Dedifferentiated amniotic fluid mesenchymal stem cell (primary cell): ENCODE results near the gene NRXN3.

Experiments
- DNase-seq: peaks from one replicate; pipeline ENCODE4 v3.0.0-alpha.2; 2016; ENCODE audit errors: extremely low spot score

Gene NRXN3

DNA sequence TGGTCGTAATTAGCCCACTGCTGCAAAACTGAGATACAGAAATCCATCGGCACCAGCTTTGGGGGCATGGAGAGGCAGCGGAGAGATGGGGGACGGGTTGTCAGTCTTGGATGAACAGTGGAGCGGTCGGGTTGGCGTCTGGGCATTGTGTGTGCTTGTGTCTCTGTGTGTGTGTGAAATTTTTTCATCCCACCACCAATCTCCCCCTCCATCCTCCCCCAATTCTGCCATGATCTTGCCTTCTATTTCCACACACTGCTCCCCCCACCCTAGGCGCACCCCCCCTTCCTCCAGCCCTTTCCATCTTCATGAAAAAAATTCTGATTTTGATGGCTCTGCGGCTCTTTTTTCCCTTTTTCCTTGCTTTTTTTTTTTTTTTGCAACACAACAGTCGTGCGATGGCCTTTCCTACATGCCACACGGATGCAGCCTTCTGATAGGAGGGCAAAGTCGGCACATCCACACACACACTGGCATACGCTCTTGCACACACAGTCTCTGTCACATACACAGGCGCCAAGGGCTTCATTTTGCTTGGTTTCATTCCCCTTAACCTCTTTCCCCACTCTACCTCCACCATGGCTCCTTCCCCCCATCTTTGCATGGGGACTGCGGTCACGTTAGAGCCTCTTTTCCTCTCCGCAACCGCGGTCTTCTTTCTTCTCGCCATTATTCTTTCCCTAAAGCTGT lies 3.3 kb downstream of the NRXN3 start:
- DNase-seq, result no peak

DNA sequence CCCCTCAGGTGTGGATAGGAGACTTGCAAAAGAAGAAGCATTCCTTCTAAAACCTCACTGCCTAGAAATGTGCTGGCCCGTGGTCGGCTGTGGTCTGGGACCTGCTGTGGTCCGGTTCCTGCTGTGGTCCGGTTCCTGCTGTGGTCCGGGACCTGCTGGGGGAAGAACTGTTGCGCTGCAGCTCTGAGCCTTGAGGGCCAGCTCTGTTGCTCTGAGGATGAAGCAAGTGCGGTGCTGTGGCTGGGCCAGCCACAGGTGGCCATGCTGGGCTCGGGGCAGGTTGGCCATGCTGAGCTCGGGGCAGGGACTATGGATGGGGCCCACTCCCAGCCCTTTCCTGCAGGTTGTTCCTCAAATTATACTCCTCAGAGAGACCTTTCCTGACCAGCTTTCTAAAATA lies 5.2 kb downstream of the NRXN3 start:
- no peak for DNase-seq

DNA sequence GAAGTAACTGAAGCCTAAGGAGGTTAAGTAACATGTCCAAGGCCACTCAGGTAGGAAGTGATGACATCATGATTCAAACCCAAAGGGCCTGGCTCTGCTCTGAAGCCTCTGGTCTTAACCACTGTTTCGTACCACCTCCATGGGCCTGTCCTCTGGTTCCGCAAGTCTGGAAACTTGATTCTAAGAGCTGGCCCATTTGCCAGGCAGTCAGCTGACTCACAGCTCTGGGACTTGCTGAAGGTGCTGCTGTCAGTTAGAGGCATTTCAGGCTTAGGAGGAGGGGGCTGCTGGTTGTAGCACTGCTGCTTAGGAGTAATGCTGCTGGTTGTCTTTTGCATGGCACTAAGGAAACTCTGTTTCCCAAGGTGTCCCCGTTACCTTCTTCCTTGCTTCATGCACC lies 7.9 kb downstream of the NRXN3 start:
- DNase-seq, result no peak

DNA sequence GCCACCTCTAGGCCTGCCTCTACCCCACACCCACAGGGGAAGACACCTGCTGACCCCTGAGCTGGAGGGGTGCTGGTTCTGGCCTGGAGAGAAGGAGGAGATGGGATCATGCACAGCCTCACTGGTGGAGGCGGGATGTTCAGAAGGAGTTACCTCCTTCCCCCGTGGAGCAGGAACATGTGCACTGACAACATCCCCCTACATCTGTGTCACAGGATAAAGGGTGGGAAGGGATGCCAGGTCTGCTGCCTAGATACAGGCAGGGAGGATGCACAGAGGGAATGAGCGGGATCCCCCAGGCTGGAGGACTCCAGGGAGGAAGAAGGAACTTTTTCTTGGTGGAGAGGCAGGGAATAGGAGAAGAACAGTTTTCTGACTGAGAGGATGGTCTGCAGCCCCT lies 8.8 kb downstream of the NRXN3 start:
- DNase-seq, result no peak

DNA sequence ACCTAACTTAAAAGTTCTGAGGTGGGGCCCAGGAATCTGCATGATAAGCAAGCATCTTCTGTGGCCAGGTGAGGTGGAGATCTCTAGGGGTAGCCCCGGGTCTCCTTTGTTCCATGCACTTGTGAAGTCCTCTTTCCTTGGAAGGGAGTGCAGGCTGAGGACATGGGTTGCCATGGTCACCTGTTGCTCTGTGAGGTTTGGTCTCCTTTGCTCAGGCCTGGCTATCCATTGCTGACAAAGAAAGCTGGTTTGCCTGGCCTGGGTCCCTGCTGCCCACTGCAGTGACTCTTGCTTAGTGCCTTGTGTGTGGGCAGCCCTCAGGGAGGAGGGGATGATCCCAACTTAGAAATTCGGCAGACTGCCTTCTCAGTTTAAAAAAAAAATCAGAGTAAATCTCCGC lies 11.1 kb downstream of the NRXN3 start:
- DNase-seq, result no peak

DNA sequence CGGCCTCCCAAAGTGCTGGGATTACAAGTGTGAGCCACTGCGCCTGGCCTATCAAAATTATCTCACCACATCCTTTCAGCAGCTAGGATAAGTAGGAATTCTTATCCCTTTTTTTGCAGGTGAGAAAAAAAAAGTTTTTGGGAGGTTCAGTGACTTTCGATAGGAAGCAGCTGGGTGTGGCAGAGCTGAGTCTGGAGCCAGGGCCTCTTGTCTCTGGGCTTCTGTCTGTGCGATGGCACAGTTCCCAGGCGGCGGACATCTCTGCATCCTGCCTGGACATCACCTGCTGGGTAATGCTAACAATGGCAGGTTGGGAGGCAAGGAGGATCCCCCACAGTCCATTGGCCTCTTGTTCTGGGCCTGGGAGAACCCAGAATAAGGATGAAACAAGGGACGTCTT lies 12.5 kb downstream of the NRXN3 start:
- DNase-seq, result no peak

DNA sequence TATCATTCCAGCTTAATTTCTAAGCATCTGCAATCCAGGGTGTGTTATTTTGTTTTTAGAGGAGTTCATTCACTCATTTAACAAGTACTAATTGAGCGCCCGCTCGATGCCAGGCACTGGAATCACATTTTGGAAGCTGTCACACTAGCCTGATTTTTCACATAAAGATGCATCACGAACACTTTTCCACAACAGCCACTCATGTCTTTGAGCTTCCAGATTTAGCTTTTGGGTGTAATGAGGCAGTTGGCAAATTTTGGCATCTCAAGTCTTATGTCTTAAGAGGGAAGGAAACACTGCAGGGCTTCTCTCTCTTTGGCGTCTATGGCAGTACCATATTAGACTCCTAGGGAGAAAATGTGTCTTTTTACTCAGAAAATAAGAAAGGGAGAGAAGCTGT lies 14.0 kb downstream of the NRXN3 start:
- no peak for DNase-seq

DNA sequence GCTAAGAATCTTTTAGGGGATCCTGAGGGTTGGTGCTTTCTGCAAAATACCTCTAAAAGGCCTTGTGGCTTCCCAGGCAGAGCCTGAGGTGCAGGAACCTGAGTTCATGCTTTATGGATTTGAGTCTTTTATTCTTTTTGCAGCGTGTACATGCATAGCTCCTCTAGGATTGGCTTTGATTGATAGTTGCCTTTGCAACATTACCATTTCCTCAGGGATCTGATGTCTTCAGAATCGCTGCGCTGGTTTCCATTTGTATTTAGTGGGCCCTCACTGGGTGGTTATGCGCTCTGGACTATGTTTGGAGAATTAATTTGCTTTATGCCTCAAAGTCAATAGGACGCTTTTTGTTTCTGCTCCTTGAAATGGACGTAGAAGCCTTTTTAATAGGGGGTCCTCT lies 16.1 kb downstream of the NRXN3 start:
- no peak for DNase-seq

DNA sequence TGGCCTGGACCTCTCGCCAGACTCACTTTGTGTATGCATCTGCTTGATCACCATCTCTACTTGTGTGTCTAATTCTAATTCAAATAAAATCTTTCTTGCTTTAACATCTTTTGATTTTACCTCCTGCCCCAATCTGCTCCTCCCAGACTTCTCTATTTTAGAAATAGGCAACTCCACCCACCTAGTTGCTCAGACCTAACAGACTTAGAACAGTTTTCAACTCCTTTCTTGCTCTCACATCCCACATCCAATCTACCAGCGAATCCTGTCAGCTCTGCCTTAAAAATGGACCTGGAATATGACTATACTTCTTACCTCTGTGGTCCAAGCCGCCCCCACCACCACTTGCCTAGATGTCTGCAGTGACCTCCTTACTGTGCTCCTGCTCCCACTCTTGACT lies 18.7 kb downstream of the NRXN3 start:
- DNase-seq, result no peak

DNA sequence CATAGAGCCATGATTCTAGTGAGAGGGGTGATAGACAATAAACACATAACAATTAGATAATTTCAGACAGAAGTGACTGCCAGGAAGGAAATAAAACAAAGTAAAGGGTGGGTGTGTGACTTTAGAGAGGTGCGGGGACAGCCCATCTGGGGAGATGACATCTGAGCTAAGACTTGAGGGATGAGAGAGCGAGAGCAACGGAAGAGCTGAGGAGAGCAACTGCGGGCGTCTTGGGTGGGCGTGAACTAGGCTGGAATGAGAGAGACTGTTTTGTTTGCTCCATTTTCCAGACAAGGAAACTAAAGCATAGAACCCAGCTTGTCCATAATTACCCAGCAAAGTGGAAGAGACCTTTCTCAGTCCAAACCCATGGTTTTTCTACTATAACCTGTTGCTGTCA lies 25.3 kb downstream of the NRXN3 start:
- no peak for DNase-seq

DNA sequence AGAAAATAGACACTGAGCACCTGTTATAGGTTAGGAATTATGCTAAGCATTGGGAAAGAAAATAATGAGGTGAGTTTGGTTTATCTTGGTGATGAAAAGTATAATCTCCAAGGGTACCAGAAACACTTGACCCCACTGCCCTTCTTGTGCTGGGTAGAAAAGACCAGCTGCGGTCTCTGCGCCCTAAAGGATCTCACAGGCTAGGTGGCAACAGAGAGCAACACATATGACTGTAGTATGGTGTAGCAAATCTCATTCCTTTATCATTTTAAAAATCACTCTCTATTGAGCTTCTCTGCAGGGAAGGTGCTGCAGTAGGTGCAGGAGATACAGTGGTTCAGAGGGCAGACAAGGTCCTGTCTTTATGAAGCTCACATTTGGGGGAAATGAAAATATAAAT lies 26.1 kb downstream of the NRXN3 start:
- DNase-seq, result no peak

DNA sequence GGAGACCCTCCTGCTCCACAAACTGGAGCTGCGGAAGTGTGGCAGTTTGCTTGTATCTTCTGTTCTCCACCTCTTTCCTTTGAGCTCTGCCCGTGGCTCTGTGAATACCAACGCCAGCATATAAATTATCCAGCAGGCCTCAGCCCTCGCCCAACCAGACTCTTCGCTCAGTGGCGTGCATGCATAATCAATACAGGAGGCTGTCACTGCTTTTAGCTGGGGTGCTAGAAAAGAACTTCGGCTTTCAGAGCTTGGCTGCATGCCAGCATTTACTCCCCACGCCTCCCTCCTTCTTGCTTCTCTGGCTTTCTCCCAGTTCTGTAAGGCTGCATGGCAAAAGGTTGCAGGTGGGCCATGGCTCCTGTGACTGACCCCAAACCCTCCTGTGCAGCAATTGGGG lies 26.9 kb downstream of the NRXN3 start:
- DNase-seq, result no peak

DNA sequence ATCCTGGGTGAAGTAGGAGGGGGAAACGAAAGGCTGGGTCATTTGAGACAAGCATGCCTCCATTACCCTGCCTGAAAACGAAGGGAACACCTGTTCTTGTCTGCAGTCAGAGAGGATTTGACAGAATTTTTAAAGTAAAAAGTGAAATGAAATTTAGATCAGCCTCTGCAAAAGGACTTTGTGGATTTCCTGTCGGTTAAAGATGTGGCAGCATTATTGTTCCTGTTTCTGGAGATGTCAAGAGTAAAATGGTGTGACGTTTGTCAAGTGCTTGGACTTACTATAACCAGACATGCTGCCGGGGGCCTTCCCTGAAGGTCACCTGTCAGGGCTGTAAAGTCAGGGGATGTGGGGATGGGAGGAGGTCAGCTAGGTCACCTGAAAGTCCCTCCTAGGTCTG lies 32.0 kb downstream of the NRXN3 start:
- no peak for DNase-seq

DNA sequence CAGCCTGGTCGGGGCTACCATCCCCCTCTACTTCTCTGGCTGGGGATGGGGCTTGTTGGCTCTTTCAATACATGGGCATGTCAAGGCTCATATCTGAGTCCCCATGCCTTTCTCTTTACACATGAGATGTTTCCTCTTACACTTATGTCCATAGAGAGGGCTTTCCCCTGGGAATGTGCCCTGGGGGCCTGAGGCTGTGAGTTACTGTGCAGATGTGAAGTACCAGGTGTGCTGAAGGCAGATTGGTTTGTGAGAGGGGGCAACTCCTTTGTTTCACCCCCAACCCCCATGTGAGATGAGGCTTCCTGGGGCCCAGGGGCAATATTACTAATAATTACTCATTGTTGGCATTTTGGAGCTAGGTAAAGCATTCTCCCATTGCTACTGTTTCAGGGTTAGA lies 32.8 kb downstream of the NRXN3 start:
- DNase-seq, result no peak

DNA sequence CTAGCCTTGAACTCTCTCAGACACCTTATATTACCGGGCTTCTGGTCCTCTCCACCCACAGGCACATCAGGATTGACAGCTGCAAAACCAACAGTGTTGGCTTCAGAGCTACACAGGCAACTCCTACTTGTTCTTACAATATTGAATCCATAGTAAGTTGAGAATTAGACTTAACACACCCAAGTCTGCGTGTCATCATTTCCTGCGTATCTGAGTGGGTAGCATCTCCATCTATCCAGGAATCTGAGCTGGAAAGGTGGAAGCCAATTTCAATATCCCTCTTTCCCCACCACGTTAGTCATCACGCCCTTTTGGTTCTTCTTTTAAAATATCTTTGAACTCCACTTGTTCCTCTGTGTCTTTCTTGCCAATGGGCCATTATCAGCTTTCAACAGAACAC lies 37.2 kb downstream of the NRXN3 start:
- no peak for DNase-seq

DNA sequence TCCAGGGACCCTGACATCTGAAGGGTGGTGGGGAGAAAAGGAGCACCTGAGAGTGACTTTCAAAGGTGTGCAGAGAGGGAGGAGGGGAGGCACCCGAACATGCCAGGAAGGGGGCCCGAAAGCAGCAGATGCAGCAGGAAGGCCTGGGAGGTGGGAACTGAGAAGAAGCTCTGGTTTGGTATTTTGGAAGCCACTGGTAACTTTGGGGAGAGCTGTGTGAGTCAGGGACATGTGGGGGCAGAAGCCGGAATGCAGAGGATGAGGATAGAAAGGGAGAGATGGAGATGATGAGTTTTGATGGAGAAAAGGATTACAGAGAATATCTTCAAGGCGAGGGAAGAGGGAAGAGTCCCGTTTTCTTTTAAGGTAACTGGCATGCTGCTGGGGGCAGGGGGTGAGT lies 50.1 kb downstream of the NRXN3 start:
- no peak for DNase-seq

DNA sequence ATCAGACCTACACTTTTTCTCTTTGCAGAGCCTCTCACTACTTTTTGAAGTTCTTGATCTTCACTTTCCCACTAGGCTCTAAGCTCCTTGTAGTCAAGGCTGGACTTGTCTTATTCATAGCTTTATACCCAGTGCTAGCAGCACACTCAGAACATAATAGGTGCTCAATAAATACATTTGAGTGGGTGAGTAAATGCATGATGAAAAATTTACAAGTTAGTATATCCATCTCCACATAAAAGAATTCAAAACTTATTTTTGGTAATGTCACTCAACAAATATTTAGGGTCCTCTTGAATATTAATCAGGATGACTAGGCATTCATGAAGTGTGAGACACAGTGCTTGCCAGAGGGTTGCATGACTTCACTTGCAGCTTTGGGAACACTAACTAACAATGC lies 52.6 kb downstream of the NRXN3 start:
- DNase-seq, result no peak

DNA sequence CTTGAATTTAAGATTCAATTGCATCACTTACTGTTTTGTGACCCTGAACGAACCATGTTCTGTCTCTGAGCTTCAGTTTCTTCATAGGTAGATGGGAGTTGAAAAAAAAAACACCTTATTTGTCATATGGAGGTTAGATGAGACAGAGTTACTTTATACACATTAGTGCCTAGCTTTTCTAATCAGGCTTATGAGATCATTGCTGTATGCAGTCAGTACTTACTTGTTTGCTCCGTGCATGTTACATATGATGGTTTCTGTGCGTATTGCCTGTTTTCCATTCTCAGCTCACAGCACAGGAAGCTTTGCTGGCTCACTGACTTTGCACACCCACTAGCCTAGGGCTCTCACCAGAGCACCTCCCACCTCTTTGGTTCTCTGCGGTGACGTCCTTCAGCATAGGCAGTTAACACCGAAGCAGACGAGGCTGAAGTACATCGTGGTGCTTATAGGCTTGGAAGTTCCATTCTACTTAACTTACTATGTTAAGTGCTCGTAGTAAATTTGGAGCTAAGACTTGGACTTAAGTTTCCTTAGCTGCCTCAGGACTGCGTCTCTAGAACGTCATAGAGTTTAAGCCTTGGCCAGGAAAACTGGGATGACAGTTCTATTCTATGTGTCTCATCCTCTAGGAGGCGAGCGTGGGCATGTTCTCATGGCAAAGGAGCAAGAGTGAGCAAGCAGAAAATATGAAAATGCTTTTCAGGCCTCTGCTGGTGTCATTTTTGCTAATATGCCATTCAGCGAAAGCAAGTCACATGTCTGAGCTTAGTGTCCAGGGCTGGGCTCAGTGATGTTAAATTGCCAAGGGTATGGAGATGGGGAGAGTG lies 57.3 kb downstream of the NRXN3 start:
- DNase-seq, result no peak

DNA sequence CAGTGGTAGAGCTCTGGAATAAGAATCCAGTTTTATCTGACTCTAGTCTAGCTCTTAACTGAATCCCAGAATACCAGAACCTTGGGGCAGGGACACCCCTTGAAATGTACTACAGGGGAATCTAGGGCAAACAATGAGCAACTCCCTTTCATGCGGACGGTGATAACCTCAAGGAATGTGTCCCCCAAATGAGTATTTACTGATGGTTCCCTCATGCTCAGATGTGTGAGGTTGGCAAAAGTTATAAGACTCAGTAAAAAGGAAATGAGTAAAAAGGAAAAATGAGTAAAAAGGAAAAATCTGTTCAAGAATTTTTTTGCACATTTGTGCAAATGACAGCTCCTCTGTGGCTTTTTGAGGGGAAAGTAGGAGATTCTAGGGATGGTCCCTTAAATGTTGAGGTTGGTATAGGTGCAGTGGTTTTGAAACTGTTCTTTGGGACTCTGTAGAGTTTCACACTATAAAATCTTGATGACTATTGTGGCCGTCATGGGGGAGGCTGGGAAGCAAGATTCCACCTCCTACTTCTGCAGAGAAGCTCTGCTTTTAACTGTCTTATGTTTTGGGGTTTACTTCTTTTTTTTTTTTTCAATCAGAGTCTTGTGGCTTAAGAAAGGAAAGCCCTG lies 58.6 kb downstream of the NRXN3 start:
- DNase-seq, result no peak

DNA sequence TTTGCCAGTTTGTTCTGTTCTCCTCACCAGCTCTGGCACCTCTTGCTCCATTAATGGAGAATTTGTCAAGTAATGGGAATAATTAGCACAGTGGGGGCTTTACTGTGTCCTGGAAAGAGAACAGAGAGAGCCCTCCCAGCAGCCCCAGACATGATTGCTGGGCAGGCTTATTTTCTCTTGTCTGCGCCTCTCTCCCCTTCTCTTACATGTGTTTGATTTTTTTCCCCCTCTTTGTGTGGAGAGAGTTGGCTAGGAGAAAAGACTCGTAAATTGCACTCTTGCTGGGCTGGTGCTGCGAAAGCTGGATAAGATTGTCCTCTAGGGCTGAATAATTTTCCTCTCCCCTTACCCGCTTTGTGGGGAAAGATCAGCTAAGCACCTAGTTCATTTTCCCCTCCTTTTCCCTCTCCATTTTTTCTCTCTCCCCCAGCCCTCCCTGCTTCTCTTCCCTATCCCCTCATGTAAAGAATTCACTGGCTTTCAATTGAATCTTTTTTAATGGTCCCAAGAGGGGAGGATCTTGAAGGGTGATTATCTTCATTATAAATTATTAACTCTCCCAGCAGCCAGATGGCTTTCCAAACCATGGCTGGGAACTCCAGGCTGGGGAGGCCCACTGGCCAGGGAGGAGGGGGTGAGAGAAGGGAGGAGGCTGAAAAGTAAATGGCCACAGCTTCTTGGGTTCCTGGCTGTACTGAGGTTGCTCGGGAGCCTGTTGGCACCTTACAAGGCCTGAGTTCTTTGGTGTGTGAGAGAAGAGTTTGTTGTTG lies 62.2 kb downstream of the NRXN3 start:
- DNase-seq, result no peak

DNA sequence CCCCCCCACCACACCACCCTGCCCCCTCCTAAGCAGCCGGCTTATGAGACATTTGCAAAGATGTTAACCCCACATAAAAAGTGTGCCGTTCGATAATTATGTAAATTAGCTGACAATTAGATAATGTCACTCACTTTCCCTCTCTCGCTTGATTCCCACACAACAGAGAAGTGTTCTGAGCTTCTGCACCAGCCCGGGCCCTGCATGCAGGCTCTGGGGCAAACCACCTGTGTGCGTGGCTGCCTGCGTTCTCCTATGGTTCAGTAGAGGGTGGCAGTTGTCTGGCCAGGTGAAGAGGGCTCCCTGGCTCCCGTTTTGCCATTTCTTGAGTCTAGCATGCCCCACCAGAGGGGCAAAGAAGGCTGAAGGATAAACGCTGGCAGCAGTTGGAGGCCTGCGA lies 68.0 kb downstream of the NRXN3 start:
- DNase-seq, result no peak

DNA sequence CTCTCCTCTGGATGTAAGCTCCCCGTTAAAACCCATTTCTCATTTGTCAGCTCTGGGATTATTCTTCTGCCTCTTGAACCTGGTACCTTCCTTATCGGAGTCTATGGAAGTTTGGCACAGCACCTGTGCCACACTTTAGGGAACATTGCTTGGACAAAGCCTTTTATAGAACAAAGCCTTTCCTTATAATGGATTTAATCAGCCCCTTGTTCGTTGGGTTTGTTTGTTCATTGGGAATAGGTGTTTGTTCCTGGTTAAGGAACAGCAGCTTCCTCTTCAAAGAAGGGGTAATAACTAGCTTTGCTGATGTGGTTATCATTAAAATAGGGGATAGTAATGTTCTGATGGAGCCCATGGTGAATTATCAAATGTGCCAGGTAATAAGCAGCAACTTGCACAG lies 70.4 kb downstream of the NRXN3 start:
- no peak for DNase-seq
